ENCODE data around the gene COL12A1. TPM values are rescaled to one million over a fixed set of nuclear protein-coding genes. Genes with fewer than 3 reads are reported as not detected.

The COL12A1 gene
- total RNA-seq, 1 experiment from 2014 or later, result 10.4 TPM

- Histone ChIP-seq H3K27ac (ENCODE audit: low read length) (no peak overlapping the region), H3K4me3 (ENCODE audit: low read depth in 2 of 2, low read length in 2 of 2) (no peak overlapping the region), H3K27me3 (ENCODE audit: control insufficient read depth, insufficient read depth, low read length) (0 out of 2 replicates have a peak, but pooled peaks cover 2% of the 10 kb centered on the region), H3K9me3 (ENCODE audit: control insufficient read depth, insufficient read depth, low read depth, low read length) (no peaks in the 10 kb centered on the region), H3K4me1 (ENCODE audit: control insufficient read depth, insufficient read depth, low read length) (no peaks in the 10 kb centered on the region; the same call in 1 of the 2 replicates), H3K36me3 (ENCODE audit: control insufficient read depth, insufficient read depth, low read length) (no peaks in the 10 kb centered on the region)
- intact Hi-C loops (cut with micrococcal nuclease; ENCODE audit: unreplicated experiment) (no loop called here), in situ Hi-C loops (cut with HindIII; ENCODE audit: low pct_unique_long_range_greater_than_20kb, low sequenced_read_pairs) (no loop called here)
- CTCF ChIA-PET, result no interaction called here
- DNase-seq (ENCODE audit: low read depth, low spot score) (no peak), ATAC-seq (no peak)
- POLR2A ChIA-PET, result no interaction called here
- TF ChIP-seq TCF7L2 (IDR thresholded peaks at IDR 0.05; ENCODE audit: low read depth, low read length) (no peak), REST (IDR thresholded peaks at IDR 0.05; ENCODE audit: insufficient read depth in 1 of 2, low read depth in 2 of 2, low read length in 1 of 2) (no peak), CTCF (IDR thresholded peaks at IDR 0.05) (no peak), POLR2AphosphoS5 (IDR thresholded peaks at IDR 0.05; ENCODE audit: low read depth, low read length) (no peak), SIN3A (IDR thresholded peaks at IDR 0.05; ENCODE audit: borderline replicate concordance, insufficient read depth, low read depth, low read length) (no peak)
- no TSS peak for BruUV-seq (replicated peaks)
Observed at GRCh38 chr6:75089921-75090320, 115.9 kb downstream of the COL12A1 start.

GRCh38 chr6:75089151-75089897 is 116.5 kb downstream of the COL12A1 start:
- H3K27ac ChIP-seq (ENCODE audit: low read length), result no peak overlapping the region
- H3K4me3 ChIP-seq (ENCODE audit: low read depth in 2 of 2, low read length in 2 of 2), result no peak overlapping the region
- H3K27me3 ChIP-seq (ENCODE audit: control insufficient read depth, insufficient read depth, low read length), result peaks cover 6% of the 10 kb centered on the region; the same call in 1 of the 2 replicates
- BruUV-seq (replicated peaks), result no TSS peak
- no peak for DNase-seq (ENCODE audit: low read depth, low spot score)
- H3K36me3 ChIP-seq (ENCODE audit: control insufficient read depth, insufficient read depth, low read length), result no peaks in the 10 kb centered on the region
- H3K9me3 ChIP-seq (ENCODE audit: control insufficient read depth, insufficient read depth, low read depth, low read length), result no peaks in the 10 kb centered on the region
- no peaks in the 10 kb centered on the region; the same call in 1 of the 2 replicates for H3K4me1 ChIP-seq (ENCODE audit: control insufficient read depth, insufficient read depth, low read length)
- POLR2A ChIA-PET, result no interaction called here
- no peak for ATAC-seq
- TF ChIP-seq POLR2AphosphoS5 (IDR thresholded peaks at IDR 0.05; ENCODE audit: low read depth, low read length) (no peak), TCF7L2 (IDR thresholded peaks at IDR 0.05; ENCODE audit: low read depth, low read length) (no peak), CTCF (IDR thresholded peaks at IDR 0.05) (no peak), SIN3A (IDR thresholded peaks at IDR 0.05; ENCODE audit: borderline replicate concordance, insufficient read depth, low read depth, low read length) (no peak), REST (IDR thresholded peaks at IDR 0.05; ENCODE audit: insufficient read depth in 1 of 2, low read depth in 2 of 2, low read length in 1 of 2) (no peak)
- intact Hi-C loops (cut with micrococcal nuclease; ENCODE audit: unreplicated experiment) (no loop called here), in situ Hi-C loops (cut with HindIII; ENCODE audit: low pct_unique_long_range_greater_than_20kb, low sequenced_read_pairs) (no loop called here)
- CTCF ChIA-PET, result no interaction called here

All from Panc1 (cell line).